Stimulated activated naive CD8-positive, alpha-beta T cell treated with anti-CD3 and anti-CD28 coated beads, Interleukin-15, Interleukin-2, amounts not matched to agents 100 U/mL and 50 U/mL, for 24 hours (primary cell): Measurements from ENCODE around the gene ATP7B.
A peak's percentile ranks its signal among the peaks of the same experiment; 100 is the strongest.
"Not testable (repeated sequence)": the region's sequence is repeated elsewhere in the genome, so short reads cannot be mapped to it uniquely, and the experiment has no call there.

Experiments used
- ATAC-seq: fragments of 150-1000 bp; cut with Tn5 transposase; one replicate; pipeline ENCODE4 v1.10.0; 2021
- DNase-seq: peaks from one replicate; pipeline ENCODE4 v3.0.0; 2021

Gene ATP7B

DNA sequence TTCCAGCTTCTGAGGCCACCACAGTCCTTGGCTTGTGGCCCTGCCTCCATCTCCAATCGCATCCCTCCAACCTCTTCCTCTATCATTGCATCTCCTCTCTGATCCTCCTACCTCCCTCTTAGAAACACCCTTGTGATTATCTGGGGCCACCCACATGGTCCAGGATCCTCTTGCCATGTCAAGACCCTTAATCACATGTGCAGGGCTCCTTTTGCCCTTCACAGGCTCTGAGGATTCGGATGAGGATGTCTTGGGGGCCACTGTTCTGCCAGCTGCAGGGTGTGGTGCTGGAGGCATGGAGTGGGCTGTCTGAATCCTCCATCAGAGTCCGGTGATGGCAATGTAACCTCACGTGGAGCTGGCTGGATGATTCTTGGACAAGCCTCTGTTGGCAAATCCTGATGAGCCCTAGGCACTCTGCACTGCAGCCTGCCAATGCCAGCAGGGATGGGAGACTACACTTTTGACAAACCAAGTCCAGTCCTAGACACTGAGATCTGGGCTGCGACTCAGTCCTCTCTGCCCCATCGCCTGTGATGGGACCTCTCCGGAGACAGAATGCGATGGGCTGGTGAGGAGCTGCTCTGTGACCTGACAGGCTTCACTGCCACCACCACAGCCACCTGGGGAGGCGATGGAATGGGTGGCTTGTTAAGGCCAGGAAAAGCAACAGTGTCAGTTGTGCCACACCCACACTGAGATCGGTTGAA, 88.3 kb downstream of the ATP7B start:
- ATAC-seq = no peak
- DNase-seq = no peak

DNA sequence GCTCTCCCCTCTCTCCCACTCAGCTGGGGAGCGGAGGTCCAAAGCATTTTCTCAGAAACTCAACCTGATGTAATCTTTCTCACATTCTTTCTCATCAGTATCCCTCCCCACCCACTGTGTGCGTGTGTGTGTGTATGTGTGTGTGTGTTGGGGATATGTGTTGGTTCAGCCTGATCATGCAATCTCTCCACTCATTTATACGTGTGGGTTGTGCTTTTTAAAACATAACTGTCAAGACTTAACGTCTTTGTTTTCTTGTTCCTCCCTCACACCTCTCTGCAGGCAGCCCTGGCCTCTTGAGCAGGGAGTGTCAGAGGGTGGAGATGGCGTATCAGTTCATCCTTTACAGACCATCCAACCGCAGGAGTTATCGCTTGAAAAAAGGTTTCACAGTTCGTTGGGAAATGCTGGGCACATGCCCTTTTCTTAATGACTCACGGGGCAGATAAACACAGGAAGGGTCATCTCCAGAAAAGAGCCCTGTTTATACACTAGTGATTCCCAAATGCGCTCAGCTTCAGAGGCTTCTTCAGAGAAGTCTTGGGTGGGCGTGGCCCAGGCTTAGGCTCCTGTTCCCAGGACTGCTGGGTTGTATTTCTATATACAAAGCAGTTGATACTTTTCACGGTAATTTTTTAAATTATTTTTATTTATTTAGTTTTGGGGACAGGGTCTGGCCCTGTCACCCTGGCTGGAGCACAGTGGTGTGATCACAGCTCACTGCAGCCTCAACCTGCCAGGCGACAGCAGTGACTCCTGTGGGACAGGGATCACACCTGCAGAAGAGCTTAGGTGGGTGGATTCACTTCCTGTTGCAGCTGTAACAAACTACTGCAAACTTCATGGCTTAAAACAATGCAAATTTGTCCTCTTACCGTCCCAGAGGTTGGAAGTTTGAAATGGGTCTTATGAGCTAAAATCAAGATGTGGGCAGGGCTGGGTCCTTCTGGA, 89.2 kb downstream of the ATP7B start:
- no peak for ATAC-seq
- no peak for DNase-seq

- DNase-seq = no peak
- no peak for ATAC-seq
Measured at GRCh38 chr13:51920786-51921185, 90.5 kb downstream of the ATP7B start.

DNA sequence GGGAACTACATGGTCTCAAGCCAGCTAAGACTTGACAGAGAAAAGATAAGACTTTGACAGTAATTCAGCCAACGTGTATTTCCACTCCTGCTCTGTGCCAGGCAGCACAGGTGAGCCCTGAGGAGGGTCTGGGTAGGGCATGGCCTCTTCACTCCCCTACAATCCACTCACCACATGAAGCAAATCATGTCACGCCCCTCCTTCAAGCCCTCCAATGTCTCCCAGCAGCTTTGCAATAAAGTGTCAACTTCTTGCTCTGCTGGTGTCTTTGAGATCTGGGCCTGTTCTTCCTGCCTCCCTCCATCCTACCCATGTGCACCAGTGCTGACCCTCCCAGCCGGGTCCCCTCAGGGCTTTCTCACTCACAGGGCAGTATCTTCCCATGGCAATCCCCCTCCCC, 91.0 kb downstream of the ATP7B start:
- DNase-seq = no peak
- ATAC-seq = no peak

GRCh38 chr13:51919531-51919930, 91.7 kb downstream of the ATP7B start:
- ATAC-seq (no peak), DNase-seq (no peak)

DNA sequence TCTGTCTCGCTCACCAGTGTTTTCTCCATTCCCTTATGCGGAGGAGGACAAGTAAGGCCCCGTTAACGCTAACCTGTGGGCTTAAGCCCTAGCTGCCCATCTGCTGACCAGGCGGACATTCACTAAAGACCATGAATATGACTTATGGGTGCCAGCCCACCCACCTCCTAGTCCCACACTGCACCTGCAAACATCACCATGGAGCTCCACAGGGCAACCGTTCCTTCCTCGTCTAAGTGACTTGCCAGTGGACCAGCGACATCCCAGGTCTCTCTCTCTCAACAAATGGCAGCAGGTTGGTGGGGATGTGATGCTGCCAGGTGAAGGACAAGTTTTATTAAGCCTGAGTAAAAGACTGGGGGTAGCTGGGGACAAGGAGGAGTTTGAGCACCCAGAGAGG, 94.3 kb downstream of the ATP7B start:
- ATAC-seq = no peak

GRCh38 chr13:51916051-51916818, 95.0 kb downstream of the ATP7B start:
- DNase-seq (no peak), ATAC-seq (no peak)

More for the DNA sequence above, 94.3 kb downstream of the ATP7B start:
- no peak for DNase-seq

DNA sequence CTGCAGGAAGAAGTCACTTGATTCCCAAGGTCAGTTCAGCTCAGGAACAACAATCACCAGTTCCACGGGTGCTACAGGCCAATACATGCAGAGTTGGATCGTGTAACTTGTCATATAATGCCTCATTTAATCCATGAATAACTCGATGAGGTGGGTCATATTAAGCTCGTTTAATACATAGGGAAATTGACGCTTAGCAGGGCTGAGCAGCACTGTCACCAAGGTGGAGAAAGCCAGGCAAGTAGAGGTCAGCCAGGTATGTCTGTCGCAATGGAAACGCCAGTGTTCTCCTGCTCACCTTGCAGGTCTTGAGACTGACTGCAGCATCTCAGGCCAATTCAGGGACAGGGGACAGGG, 97.1 kb downstream of the ATP7B start:
- DNase-seq = no peak
- no peak for ATAC-seq

GRCh38 chr13:51913421-51914136, 97.7 kb downstream of the ATP7B start:
- DNase-seq (no peak), ATAC-seq (no peak)

DNA sequence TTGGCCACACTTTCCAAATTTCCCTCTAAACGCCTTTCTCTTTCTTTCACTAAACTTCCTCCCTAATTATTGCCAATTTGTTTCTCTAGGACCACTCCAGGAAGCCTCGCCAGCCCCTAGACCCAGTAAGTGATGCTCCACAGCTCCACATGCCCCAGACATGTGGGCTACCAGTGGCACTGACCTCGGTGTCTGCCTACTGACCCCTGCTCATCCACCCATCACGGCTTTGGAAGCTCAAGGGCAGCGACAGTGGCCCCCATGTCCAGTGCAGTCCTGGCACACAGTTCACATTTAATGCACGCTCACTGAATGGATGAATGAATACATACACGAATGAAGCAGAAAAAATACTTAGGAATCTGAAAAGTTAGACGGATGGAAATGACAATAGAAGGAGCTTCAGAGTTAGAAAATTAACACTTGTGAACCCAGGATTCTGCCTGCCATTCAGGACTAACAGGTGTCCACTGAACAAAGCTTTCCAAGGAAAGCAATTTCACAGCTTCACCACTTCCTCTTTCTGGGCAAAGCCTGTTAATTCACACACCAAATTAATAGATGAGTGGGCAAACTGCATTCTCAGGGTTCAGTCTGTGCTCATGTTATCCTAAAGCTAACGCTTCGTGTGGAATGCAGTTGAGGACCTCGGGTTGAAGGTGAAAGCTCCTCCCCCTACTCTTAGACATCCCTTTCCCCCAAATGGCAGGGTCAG, 98.6 kb downstream of the ATP7B start:
- ATAC-seq (no peak), DNase-seq (no peak)

- DNase-seq = no peak
- ATAC-seq = no peak
Measured at GRCh38 chr13:51912091-51912490, 99.2 kb downstream of the ATP7B start.

DNA sequence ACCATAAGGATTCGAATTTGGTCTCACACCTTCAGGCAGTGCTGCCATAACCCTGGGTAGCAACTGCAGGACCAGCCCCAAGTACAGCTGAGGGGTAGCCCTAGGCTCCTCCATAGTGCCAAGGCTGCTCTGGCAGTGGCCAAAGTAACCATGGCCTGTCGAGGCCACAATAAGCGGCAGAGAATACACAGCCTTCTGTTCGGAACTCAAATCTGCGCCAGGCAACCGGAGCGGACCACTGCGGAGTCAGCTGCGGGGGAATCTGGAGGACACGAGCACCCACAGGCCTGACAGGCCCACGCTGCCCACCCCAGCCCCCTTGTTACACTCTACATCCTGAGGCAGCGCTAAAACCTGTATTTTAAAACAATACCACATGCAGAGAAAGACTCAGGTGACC, 100.7 kb downstream of the ATP7B start:
- no peak for DNase-seq
- no peak for ATAC-seq

DNA sequence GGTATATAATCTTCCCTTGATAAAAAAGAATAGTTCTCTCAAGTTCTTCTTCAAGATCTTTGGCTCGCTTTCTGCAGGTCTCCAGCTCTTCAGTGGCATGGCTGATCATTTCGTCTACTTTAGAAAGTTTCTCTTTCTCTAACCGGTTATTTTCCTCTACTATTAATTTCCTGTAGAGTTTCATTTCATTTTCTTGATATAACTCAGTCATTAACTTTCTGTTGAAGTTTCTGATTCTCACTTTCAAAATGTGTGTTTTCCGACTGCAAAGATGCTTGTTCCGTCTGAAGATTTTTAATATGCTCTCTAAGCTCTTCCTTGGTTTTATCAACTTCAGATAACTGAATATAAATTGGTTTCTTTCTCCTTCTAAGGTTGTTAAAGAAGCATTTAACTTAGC, 102.0 kb downstream of the ATP7B start:
- ATAC-seq, DNase-seq: not testable (repeated sequence)

- DNase-seq = no peak
- ATAC-seq = peak; percentile 78
Measured at GRCh38 chr13:51907040-51907732, 104.1 kb downstream of the ATP7B start.

DNA sequence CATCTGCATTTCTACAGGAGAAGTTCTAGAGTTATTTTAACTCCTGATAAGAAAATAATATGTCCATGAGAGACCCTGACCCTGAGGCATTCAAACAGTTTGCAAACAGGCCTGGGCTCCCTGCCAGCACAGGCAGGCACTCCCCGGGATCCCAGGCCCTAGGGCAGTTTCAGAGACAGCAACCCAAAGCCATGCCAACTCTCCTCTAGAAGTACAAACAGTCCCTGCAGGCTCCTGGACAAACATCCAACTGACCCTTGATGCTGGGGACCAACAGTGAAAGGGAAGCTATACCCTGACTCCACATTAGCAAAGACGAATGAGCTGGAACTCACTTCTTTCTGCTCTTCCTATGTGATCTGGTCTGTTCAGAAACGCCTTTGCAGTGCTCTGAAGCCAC, 104.7 kb downstream of the ATP7B start:
- ATAC-seq = no peak

GRCh38 chr13:51905787-51906186, 105.5 kb downstream of the ATP7B start:
- DNase-seq (no peak), ATAC-seq (no peak)

More for the DNA sequence above, 104.7 kb downstream of the ATP7B start:
- no peak for DNase-seq

- ATAC-seq (no peak), DNase-seq (no peak)
Measured at GRCh38 chr13:51902776-51903175, 108.5 kb downstream of the ATP7B start.

GRCh38 chr13:51900471-51900870, 110.8 kb downstream of the ATP7B start:
- DNase-seq = no peak
- ATAC-seq = no peak

GRCh38 chr13:51895906-51896888, 115.1 kb downstream of the ATP7B start:
- DNase-seq (peak; percentile 40), ATAC-seq (peak; percentile 73)
